Adipose tissue (tissue), 3 donors: ENCODE results near the gene PPP2R5C. TPM values are rescaled to one million over a fixed set of nuclear protein-coding genes. Genes with fewer than 3 reads are reported as not detected.
"Not testable (repeated sequence)": the region's sequence is repeated elsewhere in the genome, so short reads cannot be mapped to it uniquely, and the experiment has no call there.

Experiments used
- H3K27ac ChIP-seq: one replicate; pipeline ENCODE4 v1.5.1; 2013; ENCODE audit warnings: low read depth, low read length
- WGBS, 3 donors: extraction: QIAGEN DNeasy Blood & Tissue Kit; methylation state at CpG; one replicate each; pipeline ENCODE4 v1.1.7; 2013; 5-methylcytosine and 5-hydroxymethylcytosine counted together
- polyA plus RNA-seq, 3 donors: library from polyadenylated mRNA; stranded (reverse); fragments of 200-250 nt; gene quantifications; one replicate each; pipeline ENCODE4 v1.2.3, GENCODE V29; 2013
- donor health status: healthy with polysubstance abuse.
- donor health status: Bipolar disorder and iron deficiency.
- donor health status: healthy.

PPP2R5C gene
- polyA plus RNA-seq, 3 donors: 30.6 to 84.0 (median 46.8) TPM

GRCh38 chr14:101725652-101726051 lies 35.9 kb upstream of the PPP2R5C start:
- 74 to 95% (median 82%) methylated on average over 7 of the region's 7 CpGs for WGBS, 3 donors
- not testable (repeated sequence) for H3K27ac ChIP-seq

DNA sequence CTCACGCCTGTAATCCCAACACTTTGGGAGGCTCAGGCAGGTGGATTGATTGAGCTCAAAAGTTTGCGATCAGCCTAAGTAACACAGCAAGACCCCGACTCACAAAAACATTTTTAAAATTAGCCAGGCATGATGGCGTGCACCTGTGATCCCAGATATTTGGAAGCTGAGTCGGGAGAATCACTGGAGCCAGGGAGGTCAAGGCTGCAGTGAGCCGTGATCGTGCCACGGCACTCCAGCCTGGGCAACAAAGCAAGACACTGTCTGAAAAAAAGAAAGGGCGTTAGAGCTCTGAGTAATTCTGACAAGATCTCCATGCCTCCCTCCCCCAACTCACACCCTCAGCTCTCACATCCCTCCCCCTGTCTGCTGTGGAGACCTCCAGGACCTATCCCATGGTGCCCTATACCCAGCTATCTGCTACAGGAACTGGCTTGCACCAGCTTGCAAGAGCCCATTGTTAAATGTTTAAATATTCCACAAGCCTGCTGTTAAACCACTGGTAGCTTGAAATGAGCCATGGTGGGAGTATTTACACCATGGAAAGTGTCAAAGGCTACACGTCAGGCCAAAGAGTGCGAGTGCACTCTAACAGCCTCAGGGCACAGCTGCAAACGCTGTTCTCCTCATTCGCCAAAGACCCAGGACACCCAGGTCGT lies 35.1 kb upstream of the PPP2R5C start:
- no peak overlapping the region for H3K27ac ChIP-seq
- WGBS, 3 donors: 71 to 81% (median 79%) methylated on average over 14 of the region's 14 CpGs

- 72 to 84% (median 74%) methylated on average over 8 of the region's 8 CpGs for WGBS, 3 donors
Observed at GRCh38 chr14:101726954-101727302, 34.6 kb upstream of the PPP2R5C start.

DNA sequence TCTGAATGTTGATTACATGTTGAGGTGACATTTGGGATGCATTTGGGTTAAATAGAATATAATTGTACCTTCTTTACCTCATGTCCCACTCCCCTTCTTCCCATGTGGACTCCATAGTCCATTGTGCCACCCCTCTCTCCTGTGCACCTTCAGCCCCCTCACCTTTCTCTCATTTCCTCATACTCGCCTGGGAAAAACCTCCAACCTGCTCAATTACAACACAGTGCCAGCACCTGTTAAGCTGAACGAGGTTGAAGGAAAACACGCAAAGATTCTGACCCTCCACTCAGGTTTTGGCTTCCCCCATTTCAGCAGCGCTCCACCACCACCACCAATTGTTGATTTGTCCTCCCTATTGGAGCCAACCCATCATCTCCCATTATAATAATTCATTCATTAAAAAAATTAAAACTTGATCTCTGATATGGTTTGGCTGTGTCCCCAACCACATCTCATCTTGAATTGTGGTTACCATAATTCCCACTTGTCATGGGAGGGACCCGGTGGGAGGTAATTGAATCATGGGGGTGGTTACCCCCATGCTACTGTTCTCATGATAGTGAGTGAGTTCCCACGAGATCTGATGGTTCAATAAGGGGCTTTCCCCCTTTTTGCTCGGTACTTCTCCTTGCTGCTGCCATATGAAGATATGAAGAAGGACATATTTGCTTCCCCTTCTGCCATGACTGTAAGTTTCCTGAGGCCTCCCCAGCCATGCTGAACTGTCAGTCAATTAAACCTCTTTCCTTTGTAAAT lies 33.7 kb upstream of the PPP2R5C start:
- WGBS, 3 donors: 70 to 76% (median 73%) methylated on average over 7 of the region's 7 CpGs
- no peak overlapping the region for H3K27ac ChIP-seq

More at GRCh38 chr14:101726954-101727302, 34.6 kb upstream of the PPP2R5C start:
- no peak overlapping the region for H3K27ac ChIP-seq

GRCh38 chr14:101728367-101728742 lies 33.2 kb upstream of the PPP2R5C start:
- H3K27ac ChIP-seq: no peak overlapping the region
- 89 to 94% (median 93%) methylated on average over 10 of the region's 10 CpGs for WGBS, 3 donors

DNA sequence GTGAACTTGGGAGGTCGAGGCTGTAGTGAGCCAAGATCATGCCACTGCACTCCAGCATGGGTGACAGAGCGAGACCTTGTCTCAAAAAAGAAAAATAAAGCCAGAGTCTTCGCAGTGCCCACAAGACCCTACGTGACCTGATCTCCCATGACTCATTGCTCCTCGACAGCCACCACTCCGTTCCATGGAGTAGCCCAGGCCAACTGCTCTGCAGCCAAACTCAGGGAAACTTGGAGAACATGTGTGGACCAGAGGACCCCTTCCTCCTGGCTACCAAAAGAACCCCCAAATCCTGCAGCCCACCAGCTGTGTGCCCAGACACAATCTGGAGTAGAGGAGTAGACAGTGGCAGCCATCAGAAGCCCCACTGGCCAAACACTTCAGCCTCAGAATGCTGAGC lies 32.1 kb upstream of the PPP2R5C start:
- H3K27ac ChIP-seq: no peak overlapping the region
- WGBS, 3 donors: 90 to 95% (median 91%) methylated on average over 6 of the region's 6 CpGs

DNA sequence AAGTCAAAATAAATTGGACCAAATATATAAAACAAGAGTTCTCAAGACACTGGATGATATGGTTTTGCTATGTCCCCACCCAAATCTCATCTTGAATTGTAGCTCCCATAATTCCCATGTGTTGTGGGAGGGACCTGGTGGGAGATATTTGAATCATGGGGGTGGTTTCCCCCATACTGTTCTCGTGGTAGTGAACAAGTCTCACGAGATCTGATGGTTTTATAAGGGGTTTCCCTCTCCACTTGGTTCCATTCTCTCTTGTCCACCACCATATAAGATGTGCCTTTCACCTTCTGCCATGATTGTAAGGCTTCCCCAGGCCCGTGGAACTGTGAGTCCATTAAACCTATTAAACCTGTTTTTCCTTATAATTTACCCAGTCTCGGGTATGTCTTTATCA lies 31.4 kb upstream of the PPP2R5C start:
- 85 to 90% (median 87%) methylated on average over 4 of the region's 4 CpGs for WGBS, 3 donors

GRCh38 chr14:101730626-101731186 lies 30.8 kb upstream of the PPP2R5C start:
- no peak overlapping the region for H3K27ac ChIP-seq
- 67 to 86% (median 71%) methylated on average over 3 of the region's 3 CpGs for WGBS, 3 donors

More for the DNA sequence above, 31.4 kb upstream of the PPP2R5C start:
- H3K27ac ChIP-seq: not testable (repeated sequence)

GRCh38 chr14:101731187-101732080 lies 30.1 kb upstream of the PPP2R5C start:
- 8 to 13% (median 9%) methylated on average over 16 of the region's 16 CpGs for WGBS, 3 donors
- H3K27ac ChIP-seq: no peak overlapping the region

DNA sequence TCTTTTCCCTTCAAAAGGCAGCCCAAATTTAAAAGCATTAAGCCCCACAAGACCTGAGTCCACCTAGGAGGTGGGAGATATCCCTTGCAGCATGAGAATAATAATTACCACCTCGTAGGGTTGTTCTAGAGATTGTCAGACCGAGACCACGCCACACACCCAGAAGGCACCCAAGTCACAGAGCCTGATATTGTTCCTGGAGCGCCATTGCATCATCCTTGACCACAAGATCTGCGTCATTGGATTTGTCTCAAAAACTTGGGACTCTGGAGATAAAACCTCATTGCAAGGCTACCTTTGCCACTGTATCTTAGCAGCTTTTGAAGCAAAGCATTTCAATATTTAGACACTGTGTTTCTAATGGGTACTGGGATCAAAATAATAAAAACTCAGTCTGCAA lies 29.4 kb upstream of the PPP2R5C start:
- WGBS, 3 donors: 70 to 79% (median 76%) methylated on average over 5 of the region's 5 CpGs
- no peak overlapping the region for H3K27ac ChIP-seq

- H3K27ac ChIP-seq: no peak overlapping the region
- WGBS, 3 donors: 89 to 96% (median 92%) methylated on average over 4 of the region's 4 CpGs
Observed at GRCh38 chr14:101733211-101733610, 28.3 kb upstream of the PPP2R5C start.

GRCh38 chr14:101734246-101734847 lies 27.2 kb upstream of the PPP2R5C start:
- 83 to 91% (median 88%) methylated on average over 16 of the region's 16 CpGs for WGBS, 3 donors
- no peak overlapping the region for H3K27ac ChIP-seq

DNA sequence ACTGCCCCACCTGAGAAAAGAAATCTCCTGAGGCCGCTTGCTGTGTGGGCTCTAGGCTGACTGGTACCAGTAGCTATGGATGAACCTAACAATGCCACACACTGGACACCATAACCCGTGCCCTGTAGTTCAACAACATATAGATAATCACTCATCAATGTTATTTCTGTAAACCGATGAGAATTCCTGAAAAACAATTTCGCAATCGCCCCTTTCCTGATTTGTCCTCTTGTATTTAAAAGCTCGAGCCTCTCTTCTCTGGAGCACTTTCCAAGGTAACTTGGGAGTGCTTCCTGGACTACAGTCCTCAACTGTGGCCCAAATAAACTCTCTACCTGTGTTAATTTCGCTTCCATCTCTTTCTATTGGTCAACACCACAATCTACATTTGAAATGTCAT lies 26.1 kb upstream of the PPP2R5C start:
- H3K27ac ChIP-seq: no peak overlapping the region
- 87% methylated on average over 7 of the region's 7 CpGs for WGBS, 3 donors

GRCh38 chr14:101736071-101736470 lies 25.4 kb upstream of the PPP2R5C start:
- 79 to 89% (median 86%) methylated on average over 4 of the region's 4 CpGs for WGBS, 3 donors

DNA sequence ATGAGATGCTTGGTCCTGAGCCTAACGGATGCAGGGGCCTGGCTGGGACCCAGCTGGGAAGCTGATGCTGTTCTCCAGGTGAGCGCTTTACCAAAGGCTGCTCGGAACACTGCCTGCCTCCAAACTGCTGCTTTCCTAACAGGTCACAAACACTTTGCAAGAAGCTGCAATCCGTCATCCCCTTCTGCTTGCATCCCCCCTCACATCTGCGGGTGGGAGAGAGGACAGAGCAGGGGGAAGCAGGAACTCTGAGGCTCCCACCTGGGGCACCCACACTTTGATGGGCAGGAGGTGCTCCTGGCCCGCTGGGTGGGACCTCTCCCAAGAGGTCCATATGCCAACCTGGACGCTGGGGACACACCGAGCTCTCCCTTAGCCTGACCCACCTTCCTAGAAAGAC lies 24.9 kb upstream of the PPP2R5C start:
- whole genome bisulfite sequencing, 3 donors: 81 to 88% (median 86%) methylated on average over 8 of the region's 8 CpGs

More at GRCh38 chr14:101736071-101736470, 25.4 kb upstream of the PPP2R5C start:
- H3K27ac ChIP-seq: no peak overlapping the region

DNA sequence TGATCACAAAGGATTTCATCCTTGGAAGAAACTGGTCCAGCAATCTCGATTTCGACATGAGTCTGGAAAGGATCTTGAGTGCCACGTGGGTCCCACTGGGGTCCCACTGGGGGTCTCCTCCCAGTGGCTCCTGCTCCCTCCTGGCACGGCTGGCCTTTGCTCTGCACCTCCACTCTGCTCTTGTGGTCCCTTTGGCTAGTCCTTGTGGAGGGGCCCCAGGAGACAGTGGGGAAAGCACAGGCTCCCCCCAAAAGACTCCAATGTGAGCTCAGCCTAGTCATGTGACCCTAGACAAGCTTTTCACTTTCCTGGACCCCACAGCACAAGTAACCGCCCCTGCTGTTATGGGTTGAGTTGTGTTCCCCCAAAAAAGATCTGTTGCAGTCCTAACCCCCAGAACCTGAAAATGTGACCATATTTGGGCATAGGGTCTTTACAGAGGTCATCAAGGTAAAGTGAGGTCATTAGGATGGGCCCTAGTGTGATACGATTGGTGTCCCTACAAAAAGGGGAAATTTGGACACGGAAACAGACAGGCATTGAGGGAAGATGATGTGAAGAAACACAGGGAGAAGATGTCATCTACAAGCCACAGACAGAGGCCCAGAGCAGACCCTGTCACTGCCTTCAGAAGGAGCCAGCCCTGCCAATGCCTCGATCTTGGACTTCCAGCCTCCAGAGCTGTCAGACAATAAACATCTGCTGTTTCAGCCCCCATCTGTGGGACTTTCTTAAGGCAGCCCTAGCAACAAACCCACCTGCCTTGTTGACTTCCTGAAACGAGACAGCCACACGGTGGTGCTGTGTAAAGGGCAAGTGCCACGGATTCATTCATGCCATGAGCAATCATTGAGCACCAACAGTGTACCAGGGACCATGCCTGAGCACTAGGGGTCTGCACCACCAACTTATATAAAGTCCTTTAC lies 23.8 kb upstream of the PPP2R5C start:
- H3K27ac ChIP-seq: no peak overlapping the region
- 64 to 71% (median 65%) methylated on average over 11 of the region's 11 CpGs for WGBS, 3 donors

More for the DNA sequence above, 24.9 kb upstream of the PPP2R5C start:
- H3K27ac ChIP-seq: no peak overlapping the region

- 53 to 76% (median 56%) methylated on average over 3 of the region's 3 CpGs for WGBS, 3 donors
- H3K27ac ChIP-seq: no peak overlapping the region
Observed at GRCh38 chr14:101738703-101739320, 22.7 kb upstream of the PPP2R5C start.
